Astrocyte (in vitro differentiated cells and primary cell): Measurements from ENCODE around the gene COQ5. TPM values are rescaled to one million over a fixed set of nuclear protein-coding genes. Genes with fewer than 3 reads are reported as not detected.
A peak's percentile ranks its signal among the peaks of the same experiment; 100 is the strongest.

Experiments used
- DNase-seq: peaks from one replicate; pipeline ENCODE4 v3.0.0-alpha.2; 2010; ENCODE audit warnings: low read depth
- FAIRE-seq: peaks from 2 replicates; lab custom pipeline; 2011; peaks lifted over from hg19 to GRCh38; lab: Jason Lieb, UNC
- H2AFZ ChIP-seq: 2 replicates; pipeline ENCODE4 v1.6.0; 2012; ENCODE audit warnings: low read depth, low read length, inconsistent platforms
- H3K27ac ChIP-seq: 2 replicates; pipeline ENCODE4 v1.5.1; 2011; ENCODE audit warnings: low read depth, low read length, inconsistent platforms
- H3K27me3 ChIP-seq: 2 replicates; pipeline ENCODE4 v1.6.0; 2011; ENCODE audit warnings: low read length, inconsistent platforms; ENCODE audit not compliant: insufficient read depth
- H3K36me3 ChIP-seq: 2 replicates; pipeline ENCODE4 v1.5.1; 2011; ENCODE audit warnings: low read length, inconsistent platforms; ENCODE audit not compliant: insufficient read depth
- H3K4me1 ChIP-seq: 2 replicates; pipeline ENCODE4 v1.5.1; 2011; ENCODE audit warnings: low read length, inconsistent platforms; ENCODE audit not compliant: insufficient read depth
- H3K4me2 ChIP-seq: 2 replicates; pipeline ENCODE4 v1.6.0; 2012; ENCODE audit warnings: low read length, inconsistent platforms
- H3K4me3 ChIP-seq: 2 replicates; pipeline ENCODE4 v1.5.1; 2011; ENCODE audit warnings: low read depth, mild to moderate bottlenecking, low read length, inconsistent platforms; ENCODE audit not compliant: insufficient read depth
- H3K79me2 ChIP-seq: 2 replicates; pipeline ENCODE4 v1.6.0; 2012; ENCODE audit warnings: mild to moderate bottlenecking, low read length, inconsistent platforms; ENCODE audit not compliant: insufficient read depth
- H3K9ac ChIP-seq: 2 replicates; pipeline ENCODE4 v1.6.0; 2012; ENCODE audit warnings: mild to moderate bottlenecking, low read length, inconsistent platforms
- H3K9me3 ChIP-seq: 2 replicates; pipeline ENCODE4 v1.5.1; 2012; ENCODE audit warnings: low read depth, mild to moderate bottlenecking, low read length, inconsistent platforms; ENCODE audit not compliant: insufficient read depth
- H4K20me1 ChIP-seq: 2 replicates; pipeline ENCODE4 v1.6.0; 2012; ENCODE audit warnings: low read length, inconsistent platforms; ENCODE audit not compliant: insufficient read depth
- H3K27ac Mint-ChIP-seq: one replicate; pipeline ENCODE4 v1.8.0; 2021; ENCODE audit warnings: mild to moderate bottlenecking, mixed read lengths; ENCODE audit not compliant: unreplicated experiment
- H3K27me3 Mint-ChIP-seq: one replicate; pipeline ENCODE4 v1.8.0; 2021; ENCODE audit warnings: low read depth, mixed read lengths; ENCODE audit not compliant: unreplicated experiment
- H3K36me3 Mint-ChIP-seq: one replicate; pipeline ENCODE4 v1.8.0; 2021; ENCODE audit warnings: low read depth, mixed read lengths; ENCODE audit not compliant: unreplicated experiment
- H3K4me1 Mint-ChIP-seq: one replicate; pipeline ENCODE4 v1.8.0; 2021; ENCODE audit warnings: low read depth, mixed read lengths; ENCODE audit not compliant: unreplicated experiment
- H3K4me3 Mint-ChIP-seq: one replicate; pipeline ENCODE4 v1.8.0; 2021; ENCODE audit warnings: mild to moderate bottlenecking, moderate library complexity, mixed read lengths; ENCODE audit not compliant: unreplicated experiment
- H3K9me3 Mint-ChIP-seq: one replicate; pipeline ENCODE4 v1.8.0; 2021; ENCODE audit warnings: mild to moderate bottlenecking, mixed read lengths; ENCODE audit not compliant: unreplicated experiment
- EZH2 ChIP-seq: IDR thresholded peaks from 2 replicates; pipeline ENCODE4 v1.6.1; 2012; ENCODE audit warnings: mild to moderate bottlenecking, low read length, inconsistent platforms; ENCODE audit not compliant: insufficient read depth
- total RNA-seq: library from RNA; stranded (reverse); gene quantifications from 2 replicates; pipeline ENCODE4 v1.2.1, GENCODE V29; 2021
- TF ChIP-seq, protein P1 (sequence below): IDR thresholded peaks from 2 replicates; pipeline ENCODE4 v1.5.1; 2011; ENCODE audit warnings: low read depth, mild to moderate bottlenecking, inconsistent platforms, low read length, moderate library complexity; ENCODE audit not compliant: insufficient read depth

COQ5 gene
- total RNA-seq, 1 donor from 2014 or later, result 23.4 TPM

DNA sequence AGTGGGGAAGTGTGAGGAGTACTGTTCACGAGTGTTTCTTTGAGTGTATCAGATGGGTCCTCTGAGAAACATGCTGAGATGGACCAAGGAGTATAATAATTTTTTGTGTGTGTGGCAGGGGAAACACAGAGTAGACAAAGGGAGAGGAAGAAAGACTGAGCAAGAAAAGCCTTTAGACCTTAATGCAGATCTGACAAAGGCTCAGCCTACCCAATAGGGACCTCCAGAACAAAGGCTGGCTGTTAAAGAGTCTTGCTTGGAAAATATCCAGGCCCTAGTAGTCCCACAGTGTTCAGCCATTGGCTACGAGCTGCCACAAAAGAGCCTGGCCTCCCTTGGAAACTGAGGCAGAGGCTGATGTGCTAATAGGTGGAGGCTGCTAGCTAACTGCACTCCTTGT is 13.5 kb downstream of the COQ5 start:
- H3K9me3 Mint-ChIP-seq, result no peaks in the 10 kb centered on the region
- no peak overlapping the region for H3K4me3 Mint-ChIP-seq
- Histone ChIP-seq H3K4me1 (no peaks in the 10 kb centered on the region), H3K36me3 (peaks cover 3% of the 10 kb centered on the region), H3K4me2 (no peak overlapping the region), H3K27me3 (no peaks in the 10 kb centered on the region), H4K20me1 (no peaks in the 10 kb centered on the region), H3K9me3 (no peaks in the 10 kb centered on the region), H3K9ac (no peak overlapping the region), H3K27ac (no peak overlapping the region), H3K4me3 (no peak overlapping the region), H3K79me2 (no peaks in the 10 kb centered on the region), H2AFZ (no peak overlapping the region)
- no peaks in the 10 kb centered on the region for H3K4me1 Mint-ChIP-seq
- no peak overlapping the region for H3K27ac Mint-ChIP-seq
- TF ChIP-seq EZH2, result no peak
- TF ChIP-seq, protein P1, sequence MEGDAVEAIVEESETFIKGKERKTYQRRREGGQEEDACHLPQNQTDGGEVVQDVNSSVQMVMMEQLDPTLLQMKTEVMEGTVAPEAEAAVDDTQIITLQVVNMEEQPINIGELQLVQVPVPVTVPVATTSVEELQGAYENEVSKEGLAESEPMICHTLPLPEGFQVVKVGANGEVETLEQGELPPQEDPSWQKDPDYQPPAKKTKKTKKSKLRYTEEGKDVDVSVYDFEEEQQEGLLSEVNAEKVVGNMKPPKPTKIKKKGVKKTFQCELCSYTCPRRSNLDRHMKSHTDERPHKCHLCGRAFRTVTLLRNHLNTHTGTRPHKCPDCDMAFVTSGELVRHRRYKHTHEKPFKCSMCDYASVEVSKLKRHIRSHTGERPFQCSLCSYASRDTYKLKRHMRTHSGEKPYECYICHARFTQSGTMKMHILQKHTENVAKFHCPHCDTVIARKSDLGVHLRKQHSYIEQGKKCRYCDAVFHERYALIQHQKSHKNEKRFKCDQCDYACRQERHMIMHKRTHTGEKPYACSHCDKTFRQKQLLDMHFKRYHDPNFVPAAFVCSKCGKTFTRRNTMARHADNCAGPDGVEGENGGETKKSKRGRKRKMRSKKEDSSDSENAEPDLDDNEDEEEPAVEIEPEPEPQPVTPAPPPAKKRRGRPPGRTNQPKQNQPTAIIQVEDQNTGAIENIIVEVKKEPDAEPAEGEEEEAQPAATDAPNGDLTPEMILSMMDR, result no peak
- DNase-seq (no peak), FAIRE-seq (no peak)
- H3K27me3 Mint-ChIP-seq, result no peaks in the 10 kb centered on the region
- H3K36me3 Mint-ChIP-seq, result peaks cover 13% of the 10 kb centered on the region

DNA sequence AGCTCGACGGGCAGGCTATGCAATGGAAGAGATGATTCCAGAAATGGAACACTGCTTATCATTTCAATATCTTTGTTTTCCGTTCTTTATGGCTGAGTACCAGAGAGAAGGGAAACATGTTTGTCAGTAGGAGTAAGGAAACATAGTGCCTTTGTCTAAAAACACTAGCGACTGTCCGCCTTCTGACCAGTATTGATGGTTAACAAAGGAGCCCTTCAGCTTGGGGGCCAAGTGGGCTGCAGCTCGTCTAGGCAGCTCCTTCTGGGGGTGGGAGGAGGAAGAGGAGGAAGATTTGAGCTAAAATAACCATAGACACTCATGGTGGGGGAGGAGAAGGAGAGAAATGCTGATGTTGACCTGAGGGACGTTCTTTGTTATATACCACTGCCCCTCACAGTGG is 15.0 kb downstream of the COQ5 start:
- no peak for DNase-seq
- no peaks in the 10 kb centered on the region for H4K20me1 ChIP-seq
- no peaks in the 10 kb centered on the region for H3K27me3 ChIP-seq
- TF ChIP-seq EZH2, result no peak
- TF ChIP-seq, protein P1, result no peak
- H3K9ac ChIP-seq, result no peak overlapping the region
- no peak overlapping the region for H2AFZ ChIP-seq
- H3K79me2 ChIP-seq, result no peaks in the 10 kb centered on the region
- H3K4me1 Mint-ChIP-seq, result no peaks in the 10 kb centered on the region
- no peak overlapping the region for H3K4me3 Mint-ChIP-seq
- FAIRE-seq, result no peak
- H3K4me2 ChIP-seq, result no peak overlapping the region
- no peak overlapping the region for H3K27ac Mint-ChIP-seq
- peaks cover 13% of the 10 kb centered on the region for H3K36me3 Mint-ChIP-seq
- H3K4me3 ChIP-seq, result no peak overlapping the region
- H3K27ac ChIP-seq, result no peak overlapping the region
- H3K9me3 ChIP-seq, result no peaks in the 10 kb centered on the region
- H3K4me1 ChIP-seq, result no peaks in the 10 kb centered on the region
- H3K27me3 Mint-ChIP-seq, result no peaks in the 10 kb centered on the region
- H3K9me3 Mint-ChIP-seq, result no peaks in the 10 kb centered on the region
- H3K36me3 ChIP-seq, result peaks cover 6% of the 10 kb centered on the region

- Histone ChIP-seq H3K27ac (no peak overlapping the region), H3K4me3 (no peak overlapping the region), H3K36me3 (peaks cover 5% of the 10 kb centered on the region), H3K9me3 (no peaks in the 10 kb centered on the region), H4K20me1 (no peaks in the 10 kb centered on the region), H3K79me2 (no peaks in the 10 kb centered on the region), H3K9ac (no peak overlapping the region), H3K4me1 (no peaks in the 10 kb centered on the region), H3K4me2 (no peak overlapping the region), H3K27me3 (no peaks in the 10 kb centered on the region), H2AFZ (no peak overlapping the region)
- H3K4me1 Mint-ChIP-seq, result no peaks in the 10 kb centered on the region
- peaks cover 8% of the 10 kb centered on the region for H3K36me3 Mint-ChIP-seq
- H3K27ac Mint-ChIP-seq, result peak overlapping the region; percentile 47
- DNase-seq (no peak), FAIRE-seq (no peak)
- H3K9me3 Mint-ChIP-seq, result no peaks in the 10 kb centered on the region
- H3K4me3 Mint-ChIP-seq, result peak overlapping the region; percentile 66
- no peaks in the 10 kb centered on the region for H3K27me3 Mint-ChIP-seq
- TF ChIP-seq, protein P1, result no peak
- TF ChIP-seq EZH2, result no peak
These were observed 20.4 kb downstream of the COQ5 start for GRCh38 chr12:120508537-120508936.
